HPDE6-E6E7 (cell line): ENCODE results near the gene GNB1L.

ENCODE experiments used
- DNase-seq: peaks from one replicate; pipeline ENCODE4 v3.0.0; 2011; ENCODE audit warnings: missing footprints; ENCODE audit errors: extremely low spot score

The GNB1L gene

DNA sequence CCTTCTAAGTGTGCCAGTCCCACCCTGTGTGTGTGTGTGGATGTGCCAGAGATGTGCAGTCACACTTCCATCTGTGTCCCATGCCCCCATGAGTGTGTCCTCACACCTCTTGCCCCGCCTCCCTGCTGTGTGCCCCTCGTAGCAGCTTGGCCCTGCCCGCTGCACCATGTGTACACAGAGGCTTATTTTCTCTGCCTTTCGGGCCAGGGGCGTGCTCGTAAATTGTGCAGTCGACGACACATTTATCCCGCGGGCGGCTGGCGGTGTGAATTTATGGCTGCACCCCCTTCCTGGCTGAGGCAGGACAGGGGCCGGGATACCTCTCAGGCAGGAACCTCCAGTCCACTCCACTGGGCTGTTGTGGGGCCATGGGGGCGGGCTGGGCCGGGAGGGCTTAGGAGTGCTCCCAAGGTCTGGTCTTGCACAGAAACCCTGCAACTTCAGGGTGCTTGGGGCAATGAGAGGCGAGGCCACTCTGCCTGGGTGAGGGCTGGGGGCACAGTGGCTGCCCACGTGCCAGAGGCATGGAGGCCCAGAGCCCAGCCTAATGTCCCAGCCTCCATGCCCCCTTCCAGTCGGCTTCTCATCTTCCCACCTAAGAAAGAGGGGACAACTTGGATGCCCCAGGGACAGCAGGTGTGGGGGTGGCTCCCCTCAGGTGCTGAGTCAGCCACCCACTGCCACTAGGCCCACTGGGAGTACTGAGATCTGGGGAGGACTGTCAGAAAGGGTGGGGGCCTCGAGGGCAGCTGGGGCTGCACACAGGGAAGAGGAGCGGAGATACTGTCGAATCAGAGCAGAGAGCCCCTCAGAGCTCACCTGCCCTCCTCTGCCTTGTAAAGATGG lies 118.8 kb downstream of the GNB1L start:
- no peak for DNase-seq

DNA sequence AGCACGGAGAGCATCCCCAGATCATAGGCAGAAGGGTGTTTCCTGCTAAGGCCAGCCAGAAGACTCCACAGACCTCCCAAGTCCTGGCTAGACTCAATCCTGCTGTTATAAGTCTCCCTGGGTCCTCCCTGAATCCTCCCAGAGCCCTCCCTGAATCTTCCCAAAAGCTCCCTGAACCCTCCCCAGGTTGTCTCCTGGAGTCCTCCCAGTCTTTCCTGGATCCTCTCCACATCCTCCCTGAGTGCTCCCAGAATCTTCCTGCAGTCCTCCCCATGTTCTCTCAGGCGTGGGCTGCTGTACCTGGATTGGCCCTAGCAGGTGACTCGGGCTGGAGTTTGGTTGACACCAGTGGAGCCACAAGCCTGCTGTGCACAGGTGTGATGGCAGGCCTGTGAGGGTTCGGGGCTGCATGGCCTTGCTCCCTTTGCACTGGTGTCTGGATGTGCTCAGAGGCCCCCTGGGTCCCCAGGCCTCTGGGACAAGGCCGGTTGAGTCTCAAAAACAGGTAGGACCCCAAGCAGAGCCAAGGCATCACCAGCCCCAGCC lies 119.8 kb downstream of the GNB1L start:
- no peak for DNase-seq

DNA sequence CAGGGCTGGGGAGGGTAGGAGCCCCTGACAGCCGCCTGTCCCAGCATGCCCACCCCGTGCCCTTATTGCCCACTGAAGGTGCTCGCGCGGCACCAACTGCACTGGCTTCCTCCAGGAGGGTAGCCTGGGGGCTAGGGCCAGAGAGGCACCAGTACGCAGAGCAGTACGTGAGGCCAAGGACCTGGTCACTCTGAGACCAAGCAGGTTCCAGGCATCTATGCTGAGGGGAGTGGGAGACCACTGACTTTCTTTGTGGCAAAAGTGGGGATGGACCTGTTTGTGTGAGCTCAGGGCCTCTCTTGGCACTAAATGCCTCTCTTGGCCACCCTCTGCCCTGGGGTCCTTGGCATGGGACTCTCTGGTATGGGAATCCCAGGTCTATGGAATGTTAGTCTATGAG lies 120.5 kb downstream of the GNB1L start:
- DNase-seq = no peak

DNA sequence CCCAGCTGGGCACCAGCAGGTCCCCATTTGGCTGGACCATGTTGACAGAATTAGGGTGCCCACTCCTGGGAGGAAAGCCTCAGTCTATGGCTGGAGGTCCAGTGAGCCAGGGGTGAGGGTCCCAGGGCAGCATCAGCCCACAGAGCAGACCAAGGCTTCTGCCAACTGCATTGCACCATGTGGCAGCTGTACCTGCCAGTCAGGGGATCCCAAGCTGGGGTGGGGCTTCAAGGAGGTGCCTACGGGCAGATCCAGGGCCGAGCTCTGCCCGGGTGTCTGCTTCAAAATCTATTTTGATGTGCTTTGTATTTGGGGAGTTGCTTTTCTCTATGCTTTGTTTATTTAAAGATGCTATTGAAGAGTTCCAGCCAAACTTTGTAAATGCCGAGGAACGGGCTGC lies 120.9 kb downstream of the GNB1L start:
- DNase-seq = no peak
